Caco-2 (cell line): ENCODE measurements around the gene SERPINB13. TPM values are rescaled to one million over a fixed set of nuclear protein-coding genes. Genes with fewer than 3 reads are reported as not detected.

ENCODE experiments used
- Bru-seq: library from RNA; stranded (reverse); fragments of 400-500 nt; gene quantifications from one replicate; lab custom pipeline; 2021; lab: Mats Ljungman, UMichigan
- BruChase-seq, 2 experiments: library from RNA; stranded (reverse); fragments of 400-500 nt; gene quantifications; one replicate each; lab custom pipeline; 2021; lab: Mats Ljungman, UMichigan
- BruUV-seq: library from RNA; stranded (reverse); fragments of 400-500 nt; replicated peaks from 2 replicates; lab custom pipeline; 2021; lab: Mats Ljungman, UMichigan
- CTCF ChIA-PET: fragments of 300-600 bp; sonication (Branson Sonifier 250); formaldehyde crosslinking; loops from one replicate; lab custom pipeline; 2022; ENCODE audit warnings: antibody characterized with exemption; lab: Charles Lee
- POLR2A ChIA-PET: fragments of 300-600 bp; sonication (Branson Sonifier 250); formaldehyde crosslinking; loops from one replicate; lab custom pipeline; 2022; ENCODE audit warnings: antibody characterized with exemption; lab: Charles Lee
- DNase-seq, 2 experiments: peaks; one replicate each; pipeline versions ENCODE4 v3.0.0 to v3.0.0-alpha.2; 2020 to 2022
- H3K27me3 ChIP-seq: replicated peaks from 2 replicates; pipeline ENCODE4 v1.6.0; 2011; ENCODE audit warnings: low read length; ENCODE audit not compliant: control insufficient read depth, insufficient read depth
- H3K36me3 ChIP-seq: 2 replicates; pipeline ENCODE4 v1.5.1; 2011; ENCODE audit warnings: low read length; ENCODE audit not compliant: control insufficient read depth, insufficient read depth
- H3K4me1 ChIP-seq: fragments of 250-450 bp; sonication (Bioruptor Pico); 2 replicates; pipeline ENCODE4 v1.5.1; 2020; ENCODE audit warnings: mild to moderate bottlenecking
- H3K4me3 ChIP-seq: 2 replicates; pipeline ENCODE4 v1.5.1; 2011; ENCODE audit warnings: low read depth, mild to moderate bottlenecking, control low read depth, low read length
- H3K9me3 ChIP-seq: fragments of 250-450 bp; sonication (Bioruptor Pico); 2 replicates; pipeline ENCODE4 v1.5.1; 2020; ENCODE audit warnings: mild to moderate bottlenecking, moderate library complexity
- H3K27ac Mint-ChIP-seq: one replicate; pipeline ENCODE4 v1.8.0; 2022; ENCODE audit warnings: mixed read lengths; ENCODE audit not compliant: unreplicated experiment
- H3K27me3 Mint-ChIP-seq: one replicate; pipeline ENCODE4 v1.8.0; 2022; ENCODE audit warnings: mixed read lengths; ENCODE audit not compliant: insufficient read depth, unreplicated experiment
- H3K36me3 Mint-ChIP-seq: one replicate; pipeline ENCODE4 v1.8.0; 2022; ENCODE audit warnings: mild to moderate bottlenecking, mixed read lengths; ENCODE audit not compliant: insufficient read depth, unreplicated experiment
- H3K4me1 Mint-ChIP-seq: one replicate; pipeline ENCODE4 v1.8.0; 2022; ENCODE audit warnings: low read depth, mixed read lengths; ENCODE audit not compliant: unreplicated experiment
- H3K4me3 Mint-ChIP-seq: one replicate; pipeline ENCODE4 v1.8.0; 2022; ENCODE audit warnings: mild to moderate bottlenecking, moderate library complexity, mixed read lengths; ENCODE audit not compliant: unreplicated experiment
- H3K9me3 Mint-ChIP-seq: one replicate; pipeline ENCODE4 v1.8.0; 2022; ENCODE audit warnings: mixed read lengths; ENCODE audit not compliant: unreplicated experiment
- CTCF ChIP-seq, 2 experiments: fragments of 200-600 bp in 1 of 2; IDR thresholded peaks; 1 replicate in 1 of 2; 2 replicates in 1 of 2; pipeline versions ENCODE4 v1.5.1 to v1.8.0; 2011 to 2022; ENCODE audit warnings: antibody characterized with exemption in 1 of 2, control low read depth in 1 of 2, inconsistent platforms in 1 of 2, low read depth in 1 of 2, low read length in 1 of 2, mild to moderate bottlenecking in 1 of 2, moderate library complexity in 1 of 2; ENCODE audit not compliant: insufficient read depth in 1 of 2, severe bottlenecking in 1 of 2, unreplicated experiment in 1 of 2
- intact Hi-C: fragments of 100-400 bp; cut with micrococcal nuclease; formaldehyde crosslinking; loops from one replicate; pipeline ENCODE4 v1.10.0; 2022; ENCODE audit not compliant: unreplicated experiment
- long read RNA-seq: library from polyadenylated mRNA; stranded (forward); transcript quantifications from one replicate; pipeline ENCODE4 v2.0.0, GENCODE V29; 2022
- total RNA-seq: library from RNA; stranded (reverse); gene quantifications from 2 replicates; pipeline ENCODE4 v1.2.3, GENCODE V29; 2022

SERPINB13 gene
- not detected in 2 replicates for total RNA-seq
- Bru-seq, nascent RNA, result not detected
- BruChase-seq, experiment 1, labeled RNA remaining after a 2-hour chase, result not detected
- not detected for BruChase-seq, experiment 2, labeled RNA remaining after a 6-hour chase
- long read RNA-seq, result 0 reads

- no peak within 1 kb of the TSS for H3K4me3 Mint-ChIP-seq
- no peaks in the 10 kb centered on the region for H3K4me1 ChIP-seq
- no peaks in the 10 kb centered on the region for H3K36me3 ChIP-seq
- no peak for DNase-seq
- ChIA-PET POLR2A (no interaction called here), CTCF (no interaction called here)
- H3K27me3 ChIP-seq, result no peaks in the 10 kb centered on the region
- BruUV-seq, result no TSS peak
- no peak for TF ChIP-seq CTCF (IDR thresholded peaks at IDR 0.05; ENCODE audit: insufficient read depth in 1 of 2, low read depth in 1 of 2, low read length in 1 of 2, severe bottlenecking in 1 of 2, unreplicated experiment in 1 of 2)
- H3K4me1 Mint-ChIP-seq, result no peaks in the 10 kb centered on the region
- H3K27me3 Mint-ChIP-seq, result no peaks in the 10 kb centered on the region
- H3K27ac Mint-ChIP-seq, result no peak within 1 kb of the TSS
- no peaks in the 10 kb centered on the region for H3K9me3 Mint-ChIP-seq
- no peaks in the 10 kb centered on the region for H3K9me3 ChIP-seq
- H3K36me3 Mint-ChIP-seq, result no peaks in the 10 kb centered on the region
- intact Hi-C loops, result no loop called here
- no peak within 1 kb of the TSS for H3K4me3 ChIP-seq
These were observed at the start of gene SERPINB13 for GRCh38 chr18:63586966-63587365. Gene SERPINB13, plus strand, starts transcription at chr18:63587343. Its CDS starts 1,325 bp downstream, at chr18:63588668.

GRCh38 chr18:63539904-63540510 is 47.1 kb upstream of the SERPINB13 start:
- TF ChIP-seq CTCF (IDR thresholded peaks at IDR 0.05; ENCODE audit: insufficient read depth in 1 of 2, low read depth in 1 of 2, low read length in 1 of 2, severe bottlenecking in 1 of 2, unreplicated experiment in 1 of 2), result no peak
- Mint-ChIP-seq H3K36me3 (no peaks in the 10 kb centered on the region), H3K4me3 (no peak overlapping the region), H3K27me3 (peaks cover 2% of the 10 kb centered on the region), H3K9me3 (no peaks in the 10 kb centered on the region), H3K27ac (no peak overlapping the region), H3K4me1 (no peaks in the 10 kb centered on the region)
- no peaks in the 10 kb centered on the region for H3K36me3 ChIP-seq
- ChIA-PET POLR2A (no interaction called here), CTCF (no interaction called here)
- intact Hi-C loops, result no loop called here
- no peaks in the 10 kb centered on the region for H3K9me3 ChIP-seq
- no peaks in the 10 kb centered on the region for H3K27me3 ChIP-seq
- no peak overlapping the region for H3K4me3 ChIP-seq
- no peaks in the 10 kb centered on the region for H3K4me1 ChIP-seq
- no TSS peak for BruUV-seq
- no peak for DNase-seq

- H3K36me3 Mint-ChIP-seq, result no peaks in the 10 kb centered on the region
- ChIA-PET CTCF (no interaction called here), POLR2A (no interaction called here)
- TF ChIP-seq CTCF (IDR thresholded peaks at IDR 0.05; ENCODE audit: insufficient read depth in 1 of 2, low read depth in 1 of 2, low read length in 1 of 2, severe bottlenecking in 1 of 2, unreplicated experiment in 1 of 2), result no peak
- H3K4me1 Mint-ChIP-seq, result no peaks in the 10 kb centered on the region
- Histone ChIP-seq H3K4me3 (no peak within 1 kb of the TSS), H3K9me3 (no peaks in the 10 kb centered on the region), H3K4me1 (no peaks in the 10 kb centered on the region), H3K36me3 (no peaks in the 10 kb centered on the region), H3K27me3 (no peaks in the 10 kb centered on the region)
- H3K9me3 Mint-ChIP-seq, result no peaks in the 10 kb centered on the region
- intact Hi-C loops, result no loop called here
- H3K27ac Mint-ChIP-seq, result no peak within 1 kb of the TSS
- BruUV-seq, result no TSS peak
- no peak for DNase-seq
- peaks cover 2% of the 10 kb centered on the region for H3K27me3 Mint-ChIP-seq
- no peak within 1 kb of the TSS for H3K4me3 Mint-ChIP-seq
These were observed 45.1 kb upstream of the SERPINB13 start, which contains the start of gene SERPINB12 for GRCh38 chr18:63542069-63542468. Gene SERPINB12, plus strand, starts transcription at chr18:63542369. Its CDS starts 13,791 bp downstream, at chr18:63556160.
